WTC11 (cell line): ENCODE data around the gene RASA2.

Experiments
- AR ChIP-seq: fragments of 250-450 bp; sonication (Bioruptor Pico); IDR thresholded peaks from 2 replicates; pipeline ENCODE4 v1.9.0; 2021; ENCODE audit warnings: mild to moderate bottlenecking
- ATF3 ChIP-seq: sonication (generic); formaldehyde crosslinking; conservative IDR thresholded peaks from 2 replicates; pipeline ENCODE4 v1.8.1; 2022; ENCODE audit warnings: mild to moderate bottlenecking, missing genetic modification reagents
- CTCF ChIP-seq: fragments of 200-600 bp; IDR thresholded peaks from 2 replicates; pipeline ENCODE4 v1.8.0; 2022; ENCODE audit warnings: antibody characterized with exemption
- E2F4 ChIP-seq: sonication (generic); formaldehyde crosslinking; IDR thresholded peaks from 2 replicates; pipeline ENCODE4 v1.8.1; 2022; ENCODE audit warnings: low read depth, mild to moderate bottlenecking, moderate library complexity, missing genetic modification reagents, borderline replicate concordance
- ERG ChIP-seq: fragments of 250-450 bp; sonication (Bioruptor Pico); IDR thresholded peaks from 2 replicates; pipeline ENCODE4 v1.8.0; 2021; ENCODE audit warnings: mild to moderate bottlenecking
- FOXJ3 ChIP-seq: sonication (generic); formaldehyde crosslinking; IDR thresholded peaks from 2 replicates; pipeline ENCODE4 v1.9.0; 2021; ENCODE audit warnings: missing genetic modification reagents, mild to moderate bottlenecking, borderline replicate concordance
- FOXK1 ChIP-seq: sonication (generic); formaldehyde crosslinking; IDR thresholded peaks from 2 replicates; pipeline ENCODE4 v1.8.0; 2022; ENCODE audit warnings: mild to moderate bottlenecking, moderate library complexity, missing genetic modification reagents
- HMGXB4 ChIP-seq: sonication (generic); formaldehyde crosslinking; IDR thresholded peaks from 2 replicates; pipeline ENCODE4 v1.8.1; 2023; ENCODE audit warnings: mild to moderate bottlenecking, moderate library complexity, missing genetic modification reagents
- NR1H2 ChIP-seq: sonication (generic); formaldehyde crosslinking; IDR thresholded peaks from 2 replicates; pipeline ENCODE4 v1.9.0; 2021; ENCODE audit warnings: mild to moderate bottlenecking, moderate library complexity, missing genetic modification reagents
- TEAD1 ChIP-seq: sonication (generic); formaldehyde crosslinking; IDR thresholded peaks from 2 replicates; pipeline ENCODE4 v1.8.0; 2022; ENCODE audit warnings: mild to moderate bottlenecking, missing genetic modification reagents
- ZNF416 ChIP-seq: fragments of 250-450 bp; sonication (Bioruptor Pico); IDR thresholded peaks from 2 replicates; pipeline ENCODE4 v1.9.0; 2021; ENCODE audit warnings: mild to moderate bottlenecking, inconsistent platforms

GRCh38 chr3:141553055-141553454, 66.2 kb downstream of the RASA2 start:
- TF ChIP-seq ERG (CRISPR knock-in tag): no peak
- no peak for TF ChIP-seq E2F4 (CRISPR knock-in tag)
- TF ChIP-seq CTCF: no peak
- TF ChIP-seq TEAD1: no peak
- TF ChIP-seq ATF3 (CRISPR knock-in tag): no peak
- TF ChIP-seq FOXJ3 (CRISPR knock-in tag): no peak
- no peak for TF ChIP-seq AR (CRISPR knock-in tag)
- TF ChIP-seq ZNF416 (CRISPR knock-in tag): no peak
- TF ChIP-seq FOXK1: no peak
- no peak for TF ChIP-seq HMGXB4 (CRISPR knock-in tag)
- no peak for TF ChIP-seq NR1H2 (CRISPR knock-in tag)
